Measurements from ENCODE around the gene DOCK4.

Gene DOCK4

GRCh38 chr7:111992601-111993000 lies 213.6 kb downstream of the DOCK4 start:
- DNase-seq = no peak

GRCh38 chr7:111990643-111991042 lies 215.6 kb downstream of the DOCK4 start:
- no peak for DNase-seq

GRCh38 chr7:111987886-111988285 lies 218.3 kb downstream of the DOCK4 start:
- no peak for DNase-seq

DNA sequence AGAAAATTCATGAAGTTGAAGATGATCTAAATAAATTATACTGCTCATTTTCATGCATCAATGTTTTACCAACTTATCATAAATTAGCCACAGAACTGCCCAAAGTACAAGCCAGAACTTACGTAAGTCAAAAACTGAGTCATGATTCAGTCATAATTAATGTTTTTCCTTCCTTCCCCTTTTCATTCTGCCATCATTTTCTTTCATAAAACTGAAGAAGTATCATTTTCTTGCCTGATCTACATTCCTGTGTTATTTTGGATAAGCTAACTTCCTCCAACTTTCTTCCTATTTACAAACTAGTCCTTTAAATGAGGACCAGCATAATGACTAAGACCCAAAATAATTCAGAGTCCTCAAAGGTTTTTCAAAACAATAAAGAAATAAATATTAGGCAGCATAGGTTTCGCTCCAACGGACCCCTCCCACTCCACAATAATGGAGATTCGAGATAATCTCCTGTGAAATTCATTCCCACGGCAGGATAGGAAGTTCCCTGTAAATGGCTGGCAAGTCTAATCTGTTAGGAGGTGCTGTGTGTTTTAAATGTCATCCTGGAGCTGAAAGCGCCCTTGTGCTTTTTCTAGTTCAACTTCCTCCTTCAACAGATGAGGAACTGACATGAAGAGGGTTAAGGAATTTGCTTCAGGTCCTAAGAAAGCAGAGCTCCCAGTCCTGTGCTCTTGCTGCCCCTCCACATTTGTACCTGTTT lies 218.9 kb downstream of the DOCK4 start:
- peak in 1 of 2 donors; percentile 6 for DNase-seq

- no peak for DNase-seq
These were observed 219.6 kb downstream of the DOCK4 start for GRCh38 chr7:111986601-111987000.

GRCh38 chr7:111985798-111986197 lies 220.4 kb downstream of the DOCK4 start:
- no peak for DNase-seq

GRCh38 chr7:111982804-111983203 lies 223.4 kb downstream of the DOCK4 start:
- no peak for DNase-seq

GRCh38 chr7:111982133-111982532 lies 224.1 kb downstream of the DOCK4 start:
- DNase-seq = no peak

DNA sequence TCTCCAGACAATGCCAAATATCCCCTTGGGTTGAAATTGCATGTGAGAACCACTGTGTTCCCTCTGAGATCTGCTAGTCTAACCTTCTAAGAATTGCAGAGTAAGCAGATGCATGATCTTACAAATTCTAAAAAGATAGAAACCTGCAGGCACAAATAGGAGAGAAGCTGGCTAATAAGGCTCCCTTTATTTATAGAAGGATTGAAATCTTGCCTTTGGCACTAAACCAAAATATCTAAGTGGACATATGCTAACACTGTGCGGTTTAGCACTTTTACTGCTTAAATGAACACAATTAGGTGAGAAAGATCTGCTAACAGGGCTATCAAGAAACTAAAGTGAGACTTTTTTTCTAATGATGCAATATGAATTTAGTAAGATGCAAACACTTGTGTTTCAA lies 225.5 kb downstream of the DOCK4 start:
- DNase-seq = no peak

DNA sequence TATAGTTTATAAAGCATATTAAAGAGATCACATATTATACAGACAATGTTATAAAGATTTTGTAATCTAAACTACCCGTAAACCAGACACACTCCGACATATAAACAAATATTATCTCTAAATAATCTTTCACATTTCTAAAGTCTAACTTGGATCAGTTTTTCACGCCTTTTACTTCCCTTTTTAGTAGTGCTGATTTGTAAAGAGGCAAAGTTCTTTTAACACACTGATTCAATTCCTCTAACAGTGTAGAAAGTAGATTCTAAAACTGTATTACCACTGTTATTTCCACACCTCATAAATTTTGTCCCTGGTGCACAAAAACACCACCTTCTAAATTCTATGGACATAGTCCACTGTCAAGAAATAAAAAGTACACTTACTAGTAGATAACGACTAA lies 230.9 kb downstream of the DOCK4 start:
- DNase-seq = no peak

DNA sequence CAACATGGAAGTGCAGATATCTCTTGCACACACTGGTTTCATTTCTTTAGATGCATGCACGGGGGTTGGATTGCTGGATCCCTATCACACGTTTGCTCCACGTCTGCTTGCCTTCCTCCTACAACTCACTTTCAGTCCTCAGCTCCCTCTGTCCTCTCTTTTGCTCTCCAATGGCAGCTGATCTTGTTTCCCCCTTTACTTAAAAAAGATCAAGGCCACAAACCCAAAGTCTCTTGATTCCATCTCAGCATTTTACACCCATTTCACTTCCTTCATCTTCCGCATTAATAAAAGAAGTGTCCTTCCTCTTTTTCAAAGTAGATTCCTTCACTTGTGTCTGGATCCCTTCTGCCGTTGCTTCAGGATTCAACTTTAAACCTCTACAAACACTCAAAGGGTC lies 245.2 kb downstream of the DOCK4 start:
- DNase-seq = no peak

GRCh38 chr7:111958896-111959295 lies 247.3 kb downstream of the DOCK4 start:
- no peak for DNase-seq

- no peak for DNase-seq
These were observed 247.8 kb downstream of the DOCK4 start for GRCh38 chr7:111958431-111958830.

DNA sequence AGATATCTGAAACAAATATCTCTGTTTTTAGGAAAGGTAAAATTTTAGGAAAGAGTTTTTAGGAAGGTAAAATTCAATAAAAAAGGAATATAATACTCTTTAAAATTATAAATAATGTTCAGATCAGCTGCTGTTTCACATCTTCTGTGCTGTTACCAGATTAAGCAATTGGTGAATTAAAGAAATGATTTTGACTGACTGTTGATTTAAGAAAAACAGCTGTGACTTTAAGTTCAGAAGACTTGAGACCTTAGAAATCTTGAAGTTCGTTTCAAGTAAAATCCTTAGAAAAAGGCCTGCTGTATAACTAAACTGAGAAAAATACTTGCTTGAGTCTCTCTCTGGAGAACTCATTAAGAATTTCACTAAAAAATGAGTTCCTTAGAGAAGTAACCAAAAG lies 250.6 kb downstream of the DOCK4 start:
- DNase-seq = no peak

DNA sequence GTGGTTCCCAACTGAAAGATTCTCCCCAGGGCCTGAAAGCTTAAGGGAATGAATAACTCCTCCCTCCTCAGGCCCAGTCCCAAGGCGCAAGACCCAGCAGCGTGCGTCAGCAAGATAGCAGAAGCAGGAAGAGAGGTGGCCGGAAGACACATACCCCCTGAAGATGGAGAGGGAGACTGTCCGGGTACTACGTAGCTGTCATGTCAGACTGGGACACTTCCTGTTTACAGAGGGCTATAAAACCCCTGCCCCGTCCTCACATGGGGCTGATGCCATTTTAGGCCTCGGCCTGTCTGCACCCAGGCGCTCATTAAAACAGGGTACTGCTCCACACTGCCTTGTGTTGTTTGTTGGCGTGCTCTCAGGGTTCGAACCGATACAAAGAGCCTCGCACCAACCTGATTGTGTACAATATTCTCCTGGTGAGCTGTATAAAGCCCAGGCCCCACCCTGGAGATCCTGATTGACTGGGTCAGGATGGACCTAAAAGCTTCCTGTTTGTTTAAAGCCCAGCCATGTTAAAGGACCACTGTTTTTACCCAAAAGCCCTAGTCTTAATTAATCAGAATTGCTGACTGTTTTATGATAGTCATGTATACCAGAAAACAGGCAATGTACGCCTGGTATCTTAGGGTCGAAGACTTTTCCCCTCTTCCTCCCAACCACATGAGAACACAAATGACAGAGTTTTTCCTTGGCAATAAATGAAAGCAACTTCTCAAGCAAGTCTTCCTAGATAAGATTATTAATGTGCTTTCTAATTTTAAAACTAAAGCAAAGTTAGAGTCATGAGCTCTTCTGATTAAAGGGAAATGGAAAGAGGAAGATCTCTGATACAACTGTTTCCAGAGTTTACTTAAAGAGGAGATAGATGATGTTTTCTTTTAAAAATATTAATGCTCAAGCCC lies 251.5 kb downstream of the DOCK4 start:
- DNase-seq = no peak

DNA sequence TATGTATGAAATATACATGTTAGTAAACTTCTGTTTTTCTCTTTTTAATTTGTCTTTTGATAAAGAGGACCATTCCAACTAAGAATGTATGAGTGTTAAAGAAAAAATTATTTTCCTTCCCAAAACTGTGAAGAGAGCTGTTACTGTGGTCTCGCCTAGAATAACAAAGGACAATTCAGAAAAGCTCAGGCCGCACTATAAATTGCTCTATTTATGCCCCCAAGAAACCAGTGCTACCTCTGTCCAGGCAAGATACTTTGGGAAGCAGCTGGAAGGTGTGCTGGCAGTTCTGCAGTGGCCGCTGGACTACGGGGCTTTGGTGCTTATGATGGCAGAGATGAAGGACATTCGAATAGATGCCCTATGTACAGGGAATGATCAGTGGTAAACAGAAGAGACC lies 252.1 kb downstream of the DOCK4 start:
- no peak for DNase-seq

DNA sequence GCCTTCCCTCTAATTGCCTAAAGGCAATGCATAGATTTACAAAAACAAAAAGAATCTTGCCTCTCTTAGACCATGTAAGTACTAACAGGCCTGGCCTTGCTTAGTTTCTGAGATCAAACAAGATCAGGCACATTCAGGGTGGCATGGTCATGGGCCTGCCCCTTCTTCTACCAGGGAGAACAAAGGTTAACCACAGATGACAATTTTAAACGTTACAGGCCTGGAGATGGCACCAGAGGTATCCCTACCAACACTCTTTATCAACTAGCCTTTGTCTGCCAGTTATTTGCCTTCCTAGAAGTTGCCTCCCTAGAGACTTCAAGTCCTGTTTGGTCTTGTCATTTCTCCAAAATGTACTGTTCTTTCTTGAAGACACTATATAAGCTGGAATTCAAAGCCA lies 252.6 kb downstream of the DOCK4 start:
- peak in 1 of 2 donors; percentile 1 for DNase-seq

GRCh38 chr7:111952783-111953182 lies 253.4 kb downstream of the DOCK4 start:
- DNase-seq = no peak

GRCh38 chr7:111951052-111951451 lies 255.1 kb downstream of the DOCK4 start:
- DNase-seq = no peak

DNA sequence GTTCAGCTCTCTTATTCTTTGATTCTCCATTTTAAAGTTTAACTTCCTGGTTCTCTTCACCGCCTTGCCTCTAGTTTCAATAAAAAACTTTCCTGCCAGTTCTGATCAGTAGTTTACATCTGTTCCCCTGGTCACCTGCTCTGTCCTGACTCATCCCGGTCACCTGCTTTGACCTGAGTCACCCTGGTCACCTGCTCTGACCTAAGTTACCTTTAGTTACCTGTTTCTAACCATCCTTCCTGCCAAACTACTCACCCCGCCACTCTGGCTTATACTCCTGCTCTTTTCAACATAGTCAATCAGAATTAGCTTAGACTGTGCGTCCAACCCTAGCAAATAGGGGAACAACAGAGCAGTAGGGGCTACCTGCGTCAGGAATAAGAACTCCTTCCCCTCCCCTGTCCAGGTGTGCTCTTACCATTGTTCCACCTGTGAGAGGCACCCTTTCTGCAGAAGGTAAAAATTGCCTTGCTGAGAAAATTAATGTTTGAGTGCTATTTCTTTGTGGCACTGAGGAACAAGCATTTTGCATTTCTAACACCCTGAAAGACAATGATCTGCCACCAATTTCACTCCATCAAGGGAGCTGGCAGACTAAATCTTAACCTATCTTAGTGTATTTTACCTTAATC lies 263.6 kb downstream of the DOCK4 start:
- no peak for DNase-seq

- DNase-seq = no peak
These were observed 269.0 kb downstream of the DOCK4 start for GRCh38 chr7:111937163-111937562.

GRCh38 chr7:111933609-111934008 lies 272.6 kb downstream of the DOCK4 start:
- no peak for DNase-seq

DNA sequence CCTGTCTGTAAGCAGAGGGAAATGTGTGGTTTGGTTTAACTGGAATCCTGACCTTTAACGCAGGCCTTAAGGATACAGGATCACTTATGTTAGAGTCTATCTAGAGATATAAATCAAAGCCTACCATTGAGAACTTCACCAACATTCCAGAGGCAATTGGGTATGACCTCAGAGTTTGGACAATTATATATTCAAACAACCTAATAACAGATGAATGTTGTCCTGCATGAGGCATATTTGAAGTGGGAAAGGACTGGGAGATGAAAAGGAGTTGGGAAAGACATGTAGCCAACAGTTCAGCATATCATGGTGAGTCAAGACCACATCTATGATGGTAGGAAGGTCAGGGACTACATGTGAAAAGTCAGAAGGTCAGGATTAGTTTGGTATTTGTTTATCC lies 274.2 kb downstream of the DOCK4 start:
- DNase-seq = no peak

GRCh38 chr7:111931016-111931517 lies 275.1 kb downstream of the DOCK4 start:
- DNase-seq = no peak
